ENCODE results near the gene RPL28.
"Not testable (repeated sequence)": the region's sequence is repeated elsewhere in the genome, so short reads cannot be mapped to it uniquely, and the experiment has no call there.

Gene RPL28

DNA sequence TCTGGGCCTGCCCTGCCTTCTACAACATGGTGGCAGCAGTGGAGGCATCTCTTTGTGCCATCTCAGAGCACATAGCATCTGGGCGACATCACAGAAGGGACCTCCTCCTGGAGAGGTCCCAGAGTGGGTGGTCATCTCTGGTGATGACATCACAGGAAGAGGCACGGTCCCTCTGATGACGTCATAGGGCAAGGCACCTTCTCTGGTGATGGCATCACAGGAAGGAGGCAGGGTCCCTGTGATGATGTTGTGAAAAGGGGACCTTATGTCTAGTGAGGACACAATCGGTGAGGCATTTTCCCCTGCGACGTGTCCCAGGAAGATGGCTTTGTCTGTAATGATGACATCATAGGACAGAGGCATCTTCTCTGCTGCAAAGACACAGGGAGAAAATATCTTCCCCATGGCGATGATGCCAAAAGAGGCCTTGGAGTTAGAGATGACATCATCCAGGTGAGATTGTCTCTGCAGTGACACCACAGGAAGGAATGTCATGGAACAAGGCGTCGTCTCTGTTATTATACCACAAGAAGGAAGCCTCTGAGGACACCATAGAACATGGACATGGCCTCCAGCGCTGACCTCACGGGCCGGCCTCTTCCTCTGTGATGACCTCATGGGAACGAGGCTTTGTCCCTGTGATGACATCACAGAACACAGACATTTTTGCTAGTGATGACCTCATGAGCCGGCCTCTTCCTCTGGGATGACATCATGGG is 46.7 kb downstream of the RPL28 start:
- DNase-seq, result no peak

DNA sequence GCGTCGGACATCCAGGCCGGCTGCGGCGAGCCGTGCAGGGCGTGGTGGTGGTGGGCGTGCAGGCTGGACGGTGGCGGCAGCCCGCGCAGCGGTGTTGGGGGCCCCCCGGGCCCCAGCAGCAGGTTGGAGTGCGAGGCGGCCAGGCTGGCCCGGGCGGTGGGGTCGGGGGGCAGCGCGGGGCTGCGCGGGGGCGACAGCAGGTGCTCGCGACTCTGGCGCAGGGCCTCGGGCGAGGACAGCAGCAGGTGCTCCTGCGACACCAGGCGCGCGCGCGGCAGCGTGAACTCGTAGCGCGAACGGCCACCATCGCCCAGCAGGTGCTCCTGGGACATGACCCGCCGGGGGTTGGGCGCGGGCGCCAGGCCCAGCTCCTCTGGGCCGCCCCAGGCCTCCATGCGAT is 47.6 kb downstream of the RPL28 start:
- no peak for DNase-seq

DNA sequence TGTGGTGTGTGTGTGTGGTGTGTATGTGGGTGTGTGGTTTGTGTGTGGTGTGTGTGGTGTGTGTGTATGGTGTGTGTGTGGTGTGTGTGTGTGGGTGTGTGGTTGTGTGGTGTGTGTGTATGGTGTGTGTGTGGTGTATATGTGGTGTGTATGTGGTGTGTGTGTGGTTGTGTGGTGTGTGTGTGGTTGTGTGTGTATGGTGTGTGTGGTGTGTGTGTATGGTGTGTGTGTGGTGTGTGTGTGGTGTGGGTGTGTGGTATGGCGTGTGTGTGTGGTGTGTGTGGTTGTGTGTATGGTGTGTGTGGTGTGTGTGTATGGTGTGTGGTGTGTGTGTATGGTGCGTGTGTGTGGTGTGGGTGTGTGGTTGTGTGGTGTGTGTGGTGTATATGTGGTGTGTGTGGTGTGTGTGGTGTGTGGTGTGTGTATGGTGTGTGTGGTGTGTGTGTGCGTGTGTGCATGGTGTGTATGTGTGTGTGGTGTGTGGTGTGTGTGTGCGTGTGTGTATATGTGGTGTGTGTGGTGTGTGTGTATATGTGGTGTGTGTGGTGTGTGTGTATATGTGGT is 48.7 kb downstream of the RPL28 start:
- DNase-seq, result no peak

DNA sequence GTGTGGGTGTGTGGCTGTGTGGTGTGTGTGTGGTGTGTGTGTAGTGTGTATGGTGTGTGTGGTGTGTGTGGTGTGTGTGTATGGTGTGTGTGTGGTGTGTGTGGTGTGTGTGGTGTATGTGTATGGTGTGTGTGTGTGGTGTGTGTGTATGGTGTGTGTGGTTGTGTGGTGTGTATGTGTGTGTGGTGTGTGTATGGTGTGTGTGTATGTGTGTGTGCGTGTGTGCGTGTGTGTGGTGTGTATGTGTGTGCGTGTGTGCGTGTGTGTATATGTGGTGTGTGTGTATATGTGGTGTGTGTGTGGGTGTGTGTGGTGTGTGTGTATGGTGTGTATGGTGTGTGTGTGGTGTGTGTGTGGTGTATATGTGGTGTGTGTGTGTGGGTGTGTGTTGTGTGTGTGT is 49.3 kb downstream of the RPL28 start:
- DNase-seq, result no peak

GRCh38 chr19:55436847-55437246 is 51.1 kb downstream of the RPL28 start:
- DNase-seq, result no peak

- DNase-seq, result no peak
These were observed 51.7 kb downstream of the RPL28 start for GRCh38 chr19:55437410-55437809.

DNA sequence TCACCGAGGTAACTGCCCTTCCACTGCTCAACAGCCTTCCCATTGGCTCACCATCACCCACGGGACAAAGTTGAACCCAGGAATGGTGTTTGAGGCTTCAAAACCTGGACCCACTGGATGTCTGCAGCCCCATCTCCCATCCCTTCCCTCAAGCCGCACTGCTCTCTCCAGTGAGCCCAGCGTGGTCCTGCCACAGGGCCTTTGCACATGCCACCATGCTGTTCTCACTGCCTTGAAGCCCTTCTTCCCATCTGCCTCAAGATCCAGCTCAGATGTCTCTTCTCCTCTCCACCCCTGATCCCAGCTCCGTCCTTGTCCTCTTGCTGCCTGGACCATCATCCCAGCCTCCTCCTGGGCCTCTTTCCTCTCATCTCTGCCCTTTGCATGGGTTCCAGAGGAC is 53.3 kb downstream of the RPL28 start:
- no peak for DNase-seq

DNA sequence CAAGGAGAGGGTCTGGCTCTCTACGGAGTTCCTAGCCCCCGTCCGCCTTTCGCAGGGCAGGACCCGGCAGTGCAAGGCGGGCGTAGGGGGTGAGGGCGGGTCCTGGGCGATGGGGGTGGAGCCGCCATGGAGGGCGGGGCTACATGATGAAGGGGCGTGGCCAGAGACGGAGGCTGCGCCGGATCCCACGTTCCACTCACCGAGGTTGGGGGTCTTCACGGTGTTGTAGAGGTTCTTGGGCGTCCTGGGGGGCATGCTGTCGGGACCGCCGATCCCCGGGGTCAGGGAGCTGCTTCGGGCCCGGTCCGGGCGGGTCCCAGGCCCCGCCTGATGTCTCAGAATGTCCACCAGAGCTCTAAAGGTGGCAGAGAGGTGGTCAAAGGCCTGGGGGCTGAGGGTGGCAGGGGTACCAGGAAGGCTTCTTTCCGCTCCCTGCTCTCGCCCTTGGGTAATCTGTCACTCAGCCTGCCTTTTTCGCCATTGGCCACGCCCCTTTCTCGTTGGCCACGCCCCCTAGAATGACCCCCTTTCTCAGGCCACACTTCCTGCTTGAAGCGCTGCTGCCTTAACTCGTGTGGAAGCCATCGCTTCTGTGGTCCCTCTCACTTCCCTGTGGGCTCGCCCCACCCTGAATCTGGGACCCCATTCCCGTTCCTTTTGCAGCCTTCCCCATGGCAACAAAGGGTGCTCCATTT is 54.8 kb downstream of the RPL28 start:
- DNase-seq, result no peak

- DNase-seq, result no peak
These were observed 55.6 kb downstream of the RPL28 start for GRCh38 chr19:55441319-55441691.

DNA sequence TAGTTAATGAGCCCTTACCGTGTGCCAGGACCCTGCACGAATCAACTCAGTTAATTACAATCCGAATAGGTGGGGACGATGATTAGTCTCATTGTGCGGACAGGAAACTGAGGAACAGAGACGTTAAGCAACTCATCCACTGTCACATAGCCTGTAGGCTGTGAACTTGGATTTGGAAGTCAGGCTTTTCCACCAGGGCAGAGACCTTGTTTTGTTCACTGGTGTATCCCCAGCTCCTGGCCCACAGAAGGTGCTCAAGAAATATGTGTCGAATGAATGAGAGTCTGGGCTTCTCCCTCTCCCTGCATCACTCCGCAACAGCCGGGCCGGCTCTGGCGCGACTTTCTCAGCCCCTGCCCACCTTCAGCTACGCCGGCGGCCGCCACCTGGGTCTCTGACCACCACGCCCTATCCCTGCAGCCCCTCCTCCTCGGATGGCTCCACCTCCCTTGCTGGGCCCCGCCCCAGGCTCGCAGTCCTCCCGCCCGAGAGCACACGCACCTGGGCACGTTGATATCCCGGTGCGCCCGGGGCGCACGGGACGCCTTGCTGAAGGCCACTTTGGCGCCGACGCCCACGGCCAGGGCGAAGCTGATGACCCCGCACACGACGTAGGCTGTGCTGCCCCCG is 56.1 kb downstream of the RPL28 start:
- DNase-seq, result no peak

- no peak for DNase-seq
These were observed 56.7 kb downstream of the RPL28 start for GRCh38 chr19:55442372-55442961.

- no peak for DNase-seq
These were observed 57.5 kb downstream of the RPL28 start, which contains the start of gene SHISA7 for GRCh38 chr19:55443045-55443823. Gene SHISA7, minus strand, starts transcription at chr19:55443300. Its CDS starts 437 bp downstream, at chr19:55442863.

DNA sequence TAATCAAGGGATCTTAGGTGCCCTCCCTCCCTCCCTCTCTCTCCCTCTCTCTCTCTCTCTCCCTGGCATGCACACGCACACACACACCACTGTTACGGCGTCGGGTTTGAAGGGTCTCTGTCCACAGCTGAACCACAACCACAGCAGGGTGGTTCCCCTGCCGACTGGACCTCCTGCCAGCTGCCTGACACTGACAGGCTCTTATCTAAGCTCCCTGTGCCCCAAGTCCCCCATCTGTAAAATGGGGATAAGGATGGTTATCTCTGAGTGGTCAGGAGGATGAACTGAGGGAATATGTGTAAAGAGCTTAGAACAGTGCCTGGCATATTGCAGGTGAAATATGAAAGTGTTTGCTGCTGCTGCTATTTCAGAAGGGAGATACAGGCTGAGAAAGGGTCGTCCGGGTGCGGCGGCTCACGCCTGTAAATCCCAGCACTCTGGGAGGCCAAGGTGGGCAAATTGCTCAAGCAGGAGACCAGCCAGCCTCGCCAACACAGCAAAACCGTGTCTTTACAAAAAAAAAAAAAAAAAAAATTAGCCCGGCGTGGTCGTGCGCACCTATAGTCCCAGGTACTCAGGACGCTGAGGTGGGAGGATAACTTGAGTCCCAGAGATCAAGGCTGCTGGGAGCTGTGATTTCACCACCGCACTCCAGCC is 58.2 kb downstream of the RPL28 start:
- no peak for DNase-seq

DNA sequence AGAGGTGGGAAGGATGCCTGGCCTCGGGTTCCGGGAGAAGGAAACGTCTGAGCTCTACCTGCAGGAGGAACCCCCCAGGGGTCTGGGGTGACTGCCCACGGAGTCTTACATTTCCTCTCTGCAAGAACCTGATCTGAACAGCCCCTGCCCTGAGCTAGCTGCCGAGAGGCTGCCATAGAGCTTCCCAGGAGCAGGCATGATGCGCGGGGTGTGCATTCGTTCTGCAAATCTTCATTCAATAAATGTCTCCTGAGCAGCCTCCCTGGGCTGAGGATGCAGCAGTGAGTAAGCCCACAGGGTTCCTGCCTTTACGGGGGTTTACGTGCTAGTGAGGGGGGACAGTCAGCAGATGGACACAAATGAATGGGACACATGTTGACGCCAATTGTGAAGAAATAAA is 58.9 kb downstream of the RPL28 start:
- no peak for DNase-seq

DNA sequence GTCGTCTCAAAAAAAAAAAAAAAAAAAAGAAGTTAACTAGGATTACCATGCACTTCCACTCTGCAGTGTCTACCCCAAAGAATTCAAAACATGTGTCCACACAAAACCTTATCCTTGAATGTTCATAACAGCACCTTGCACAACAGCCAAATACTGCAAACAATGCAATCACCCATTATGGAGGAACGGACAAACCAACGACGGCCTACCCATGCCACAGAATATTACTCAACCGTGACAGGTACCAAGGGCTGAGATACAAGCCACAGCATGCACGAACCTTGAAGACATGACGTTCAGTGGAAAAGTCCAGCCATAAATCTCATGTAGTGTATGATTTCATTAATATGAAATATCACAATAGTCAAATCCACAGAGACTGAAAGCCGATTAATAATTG is 60.3 kb downstream of the RPL28 start:
- DNase-seq, result no peak

GRCh38 chr19:55447421-55448174 is 61.9 kb downstream of the RPL28 start:
- no peak for DNase-seq

GRCh38 chr19:55448175-55448490 is 62.4 kb downstream of the RPL28 start:
- not testable (repeated sequence) for DNase-seq

- DNase-seq, result no peak
These were observed 63.7 kb downstream of the RPL28 start for GRCh38 chr19:55449469-55449868.

GRCh38 chr19:55451163-55451964 is 65.6 kb downstream of the RPL28 start:
- no peak for DNase-seq

- DNase-seq, result no peak
These were observed 66.4 kb downstream of the RPL28 start for GRCh38 chr19:55451965-55452748.
